Large intestine (tissue), 12 donors: ENCODE measurements around the gene WDR20. TPM values are rescaled to one million over a fixed set of nuclear protein-coding genes. Genes with fewer than 3 reads are reported as not detected.

ENCODE experiments used
- DNase-seq, 2 donors: peaks; one replicate each; pipeline versions ENCODE4 v3.0.0 to v3.0.0-alpha.2; 2013
- H3K27ac ChIP-seq: one replicate; pipeline ENCODE4 v1.5.1; 2013; ENCODE audit warnings: low read length
- H3K27me3 ChIP-seq: 2 replicates; pipeline ENCODE4 v1.6.1; 2013; ENCODE audit warnings: low read length; ENCODE audit not compliant: control insufficient read depth, insufficient read depth
- H3K36me3 ChIP-seq: 2 replicates; pipeline ENCODE4 v1.6.1; 2013; ENCODE audit warnings: low read length; ENCODE audit not compliant: control insufficient read depth, insufficient read depth
- H3K4me1 ChIP-seq: one replicate; pipeline ENCODE4 v1.6.1; 2013; ENCODE audit warnings: low read length; ENCODE audit not compliant: control insufficient read depth, insufficient read depth
- H3K4me3 ChIP-seq: one replicate; pipeline ENCODE4 v1.5.1; 2013; ENCODE audit warnings: low read length
- H3K9me3 ChIP-seq: one replicate; pipeline ENCODE4 v1.6.1; 2013; ENCODE audit warnings: mild to moderate bottlenecking, low read depth, low read length, moderate library complexity; ENCODE audit not compliant: control insufficient read depth
- WGBS: methylation state at CpG from one replicate; pipeline ENCODE4 v1.1.5; 2013; ENCODE audit warnings: low lambda C conversion rate; ENCODE audit not compliant: insufficient coverage; 5-methylcytosine and 5-hydroxymethylcytosine counted together
- long read RNA-seq, 11 donors: transcript quantifications; one replicate each; lab custom pipeline, GENCODE V29; 2026
- polyA plus RNA-seq: library from polyadenylated mRNA; unstranded; fragments of 120-200 nt; gene quantifications from one replicate; pipeline ENCODE4 v1.2.1, GENCODE V29; 2013

Gene WDR20, protein sequence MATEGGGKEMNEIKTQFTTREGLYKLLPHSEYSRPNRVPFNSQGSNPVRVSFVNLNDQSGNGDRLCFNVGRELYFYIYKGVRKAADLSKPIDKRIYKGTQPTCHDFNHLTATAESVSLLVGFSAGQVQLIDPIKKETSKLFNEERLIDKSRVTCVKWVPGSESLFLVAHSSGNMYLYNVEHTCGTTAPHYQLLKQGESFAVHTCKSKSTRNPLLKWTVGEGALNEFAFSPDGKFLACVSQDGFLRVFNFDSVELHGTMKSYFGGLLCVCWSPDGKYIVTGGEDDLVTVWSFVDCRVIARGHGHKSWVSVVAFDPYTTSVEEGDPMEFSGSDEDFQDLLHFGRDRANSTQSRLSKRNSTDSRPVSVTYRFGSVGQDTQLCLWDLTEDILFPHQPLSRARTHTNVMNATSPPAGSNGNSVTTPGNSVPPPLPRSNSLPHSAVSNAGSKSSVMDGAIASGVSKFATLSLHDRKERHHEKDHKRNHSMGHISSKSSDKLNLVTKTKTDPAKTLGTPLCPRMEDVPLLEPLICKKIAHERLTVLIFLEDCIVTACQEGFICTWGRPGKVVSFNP
- polyA plus RNA-seq, result 27.1 TPM
- long read RNA-seq, donor 1, partial matches to known transcripts, result 0 of 3 reads
- long read RNA-seq, donor 1, other reads (novel, unspliced or antisense), result 0 of 3 reads
- long read RNA-seq, donor 2, partial matches to known transcripts, result 0 of 1 reads
- long read RNA-seq, donor 2, other reads (novel, unspliced or antisense), result 0 of 1 reads
- long read RNA-seq, donor 3, result 0 reads
- long read RNA-seq, donor 4, partial matches to known transcripts, result 0 of 1 reads
- long read RNA-seq, donor 4, other reads (novel, unspliced or antisense), result 0 of 1 reads
- long read RNA-seq, donor 5, result 0 reads
- long read RNA-seq, donor 6, partial matches to known transcripts, result 0 of 9 reads
- long read RNA-seq, donor 6, other reads (novel, unspliced or antisense), result 0 of 9 reads
- long read RNA-seq, donor 7, transcript WDR20-204 (3 exons, 2,391 nt), result major isoform, 5 of 6 reads
- long read RNA-seq, donor 7, partial matches to known transcripts, result 0 of 6 reads
- long read RNA-seq, donor 7, other reads (novel, unspliced or antisense), result 0 of 6 reads
- long read RNA-seq, donor 8, transcript WDR20-204 (3 exons, 2,391 nt), result major isoform, 5 of 7 reads
- long read RNA-seq, donor 8, partial matches to known transcripts, result 0 of 7 reads
- long read RNA-seq, donor 8, other reads (novel, unspliced or antisense), result 0 of 7 reads
- long read RNA-seq, donor 9, transcript WDR20-204 (3 exons, 2,391 nt), result major isoform, 6 of 7 reads
- long read RNA-seq, donor 9, partial matches to known transcripts, result 0 of 7 reads
- long read RNA-seq, donor 9, other reads (novel, unspliced or antisense), result 0 of 7 reads
- long read RNA-seq, donor 10, partial matches to known transcripts, result 0 of 7 reads
- long read RNA-seq, donor 10, other reads (novel, unspliced or antisense), result 0 of 7 reads
- long read RNA-seq, donor 11, transcript WDR20-204 (3 exons, 2,391 nt), result major isoform, 7 of 10 reads
- long read RNA-seq, donor 11, partial matches to known transcripts, result 0 of 10 reads
- long read RNA-seq, donor 11, other reads (novel, unspliced or antisense), result 0 of 10 reads

GRCh38 chr14:102139286-102140026 is at the start of gene WDR20:
Gene WDR20, plus strand, starts transcription at chr14:102139897. Its CDS starts 27 bp downstream, at chr14:102139924.
- no CpG with 5 or more reads among the region's 64 CpGs for WGBS
- H3K36me3 ChIP-seq, result no peaks in the 10 kb centered on the region
- H3K4me1 ChIP-seq, result no peaks in the 10 kb centered on the region
- peak within 1 kb of the TSS; percentile 78 for H3K27ac ChIP-seq
- peak within 1 kb of the TSS; percentile 82 for H3K4me3 ChIP-seq
- no peaks in the 10 kb centered on the region for H3K27me3 ChIP-seq
- DNase-seq, result peak; percentile 98
- H3K9me3 ChIP-seq, result no peaks in the 10 kb centered on the region

DNA sequence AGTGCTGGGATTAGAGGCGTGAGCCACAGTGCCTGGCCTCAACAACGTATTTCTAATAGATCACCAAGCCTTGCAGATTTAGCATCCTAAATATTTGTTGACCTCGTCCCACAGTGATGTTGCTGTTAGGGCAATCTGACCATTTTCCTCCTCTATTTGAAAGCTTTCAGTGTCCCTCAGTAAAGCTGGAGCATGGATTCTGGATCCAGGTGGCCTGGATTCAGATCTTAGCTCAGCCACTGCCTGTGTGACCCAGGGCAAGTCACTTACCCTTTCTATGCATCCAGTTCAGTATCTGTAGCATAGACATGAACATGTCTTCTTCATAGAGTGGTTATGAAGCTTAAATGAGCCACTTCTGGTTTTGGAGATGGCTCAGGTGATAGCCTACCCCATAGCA is 49.0 kb upstream of the WDR20 start:
- no CpG with 5 or more reads among the region's 3 CpGs for WGBS
- no peak for DNase-seq

DNA sequence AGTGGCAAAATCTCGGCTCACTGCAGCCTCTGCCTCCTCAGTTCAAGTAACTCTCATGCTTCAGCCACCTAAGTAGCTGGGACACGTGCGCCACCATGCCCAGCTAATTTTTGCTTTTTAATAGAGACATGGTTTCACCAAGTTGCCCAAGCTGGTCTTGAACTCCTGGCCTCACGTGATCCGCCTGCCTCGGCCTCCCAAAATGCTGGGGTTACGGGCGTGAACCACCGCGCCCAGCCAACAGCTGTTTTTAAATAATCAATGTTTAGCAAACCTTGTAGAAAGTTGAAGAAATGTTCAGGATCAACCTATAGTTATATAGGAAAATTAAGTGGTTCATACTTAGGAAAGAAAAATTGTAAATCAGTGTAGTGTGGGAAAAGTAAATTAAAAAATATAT is 46.9 kb upstream of the WDR20 start:
- Histone ChIP-seq H3K9me3 (peaks cover 2% of the 10 kb centered on the region), H3K27ac (no peak overlapping the region), H3K36me3 (no peaks in the 10 kb centered on the region), H3K27me3 (no peaks in the 10 kb centered on the region), H3K4me3 (no peak overlapping the region), H3K4me1 (peaks cover 16% of the 10 kb centered on the region)
- DNase-seq, result no peak
- WGBS, result no CpG with 5 or more reads among the region's 10 CpGs

More for the DNA sequence above, 49.0 kb upstream of the WDR20 start:
- H3K27ac ChIP-seq, result no peak overlapping the region
- peaks cover under 1% of the 10 kb centered on the region for H3K36me3 ChIP-seq
- no peaks in the 10 kb centered on the region for H3K27me3 ChIP-seq
- H3K4me3 ChIP-seq, result no peak overlapping the region
- peaks cover 2% of the 10 kb centered on the region for H3K9me3 ChIP-seq
- peaks cover 11% of the 10 kb centered on the region for H3K4me1 ChIP-seq

- Histone ChIP-seq H3K27me3 (no peaks in the 10 kb centered on the region), H3K9me3 (no peaks in the 10 kb centered on the region), H3K4me1 (peaks cover 5% of the 10 kb centered on the region), H3K36me3 (no peaks in the 10 kb centered on the region), H3K4me3 (no peak overlapping the region), H3K27ac (no peak overlapping the region)
- DNase-seq, result no peak
- no CpG with 5 or more reads among the region's 7 CpGs for WGBS
Measured at GRCh38 chr14:102094101-102094500, 45.6 kb upstream of the WDR20 start.

DNA sequence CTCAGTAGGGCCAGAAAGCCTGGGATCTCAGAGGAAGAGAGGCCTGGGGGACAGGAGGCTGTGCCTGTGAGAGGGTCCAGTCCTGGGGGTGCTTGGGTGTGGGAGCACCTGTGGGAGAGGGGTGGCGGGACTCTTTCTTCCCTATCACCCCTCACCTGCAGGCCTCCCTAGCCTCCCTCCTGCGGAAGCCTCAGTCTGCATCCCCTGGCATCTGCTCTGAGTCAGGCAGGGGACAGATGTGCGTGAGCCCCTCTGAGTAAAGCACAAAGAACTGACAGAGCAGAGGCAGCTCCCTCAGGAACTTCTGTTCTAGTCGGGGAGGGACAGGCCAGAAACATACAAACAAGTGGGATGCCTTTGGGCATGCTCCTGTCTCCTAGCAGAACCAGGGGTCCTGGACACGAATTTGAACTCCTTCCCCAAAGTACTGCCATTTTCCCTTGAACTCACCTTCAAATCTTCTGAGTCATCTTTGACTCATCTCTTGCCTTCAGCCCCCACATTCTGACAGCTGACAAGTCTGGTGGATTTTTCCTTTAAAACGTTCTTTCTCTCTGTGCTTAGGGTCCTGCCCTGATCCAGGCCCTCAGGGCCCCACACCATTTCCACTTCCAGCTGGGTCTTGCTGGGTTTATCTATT is 44.3 kb upstream of the WDR20 start:
- Histone ChIP-seq H3K4me3 (no peak overlapping the region), H3K36me3 (no peaks in the 10 kb centered on the region), H3K27ac (no peak overlapping the region), H3K27me3 (no peaks in the 10 kb centered on the region), H3K4me1 (peaks cover 5% of the 10 kb centered on the region), H3K9me3 (no peaks in the 10 kb centered on the region)
- DNase-seq, result no peak
- WGBS, result 100% methylated on average over 1 of the region's 6 CpGs

GRCh38 chr14:102095871-102096568 is 43.7 kb upstream of the WDR20 start:
- WGBS, result no CpG with 5 or more reads among the region's 8 CpGs
- H3K27me3 ChIP-seq, result no peaks in the 10 kb centered on the region
- H3K9me3 ChIP-seq, result no peaks in the 10 kb centered on the region
- H3K4me1 ChIP-seq, result peaks cover 5% of the 10 kb centered on the region
- no peak overlapping the region for H3K27ac ChIP-seq
- DNase-seq, result no peak
- no peak overlapping the region for H3K4me3 ChIP-seq
- H3K36me3 ChIP-seq, result no peaks in the 10 kb centered on the region

DNA sequence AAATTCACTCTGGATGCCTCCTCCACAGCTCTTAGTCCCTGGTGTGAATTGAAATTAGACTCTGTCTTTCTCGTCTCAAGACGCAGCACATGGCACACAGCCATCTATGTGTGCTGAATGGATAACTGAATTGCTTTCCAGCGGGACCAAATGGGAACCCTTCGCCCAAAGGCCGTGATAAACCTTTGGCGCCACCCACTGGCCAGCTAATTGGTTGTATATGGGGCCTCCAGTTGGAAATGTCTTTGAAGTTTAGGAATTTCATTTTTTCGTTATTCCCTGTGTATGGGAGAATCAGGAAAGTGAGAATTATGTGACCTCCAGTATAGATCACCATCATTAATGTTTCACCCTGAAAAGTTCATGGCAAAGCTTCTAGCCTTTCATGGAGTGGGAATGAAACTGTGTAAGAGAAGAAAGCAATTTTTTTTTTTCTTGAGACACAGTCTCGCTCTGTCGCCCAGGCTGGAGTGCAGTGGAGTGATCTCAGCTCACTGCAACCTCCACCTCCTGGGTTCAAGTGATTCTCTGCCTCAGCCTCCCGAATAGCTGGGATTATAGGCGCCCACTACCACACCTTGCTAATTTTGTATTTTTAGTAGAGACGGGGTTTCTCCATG is 43.0 kb upstream of the WDR20 start:
- no peaks in the 10 kb centered on the region for H3K36me3 ChIP-seq
- H3K27ac ChIP-seq, result no peak overlapping the region
- peak; percentile 59 to 71 for DNase-seq
- peaks cover 5% of the 10 kb centered on the region for H3K4me1 ChIP-seq
- no peaks in the 10 kb centered on the region for H3K9me3 ChIP-seq
- H3K4me3 ChIP-seq, result no peak overlapping the region
- 0% methylated on average over 2 of the region's 12 CpGs for WGBS
- H3K27me3 ChIP-seq, result no peaks in the 10 kb centered on the region

DNA sequence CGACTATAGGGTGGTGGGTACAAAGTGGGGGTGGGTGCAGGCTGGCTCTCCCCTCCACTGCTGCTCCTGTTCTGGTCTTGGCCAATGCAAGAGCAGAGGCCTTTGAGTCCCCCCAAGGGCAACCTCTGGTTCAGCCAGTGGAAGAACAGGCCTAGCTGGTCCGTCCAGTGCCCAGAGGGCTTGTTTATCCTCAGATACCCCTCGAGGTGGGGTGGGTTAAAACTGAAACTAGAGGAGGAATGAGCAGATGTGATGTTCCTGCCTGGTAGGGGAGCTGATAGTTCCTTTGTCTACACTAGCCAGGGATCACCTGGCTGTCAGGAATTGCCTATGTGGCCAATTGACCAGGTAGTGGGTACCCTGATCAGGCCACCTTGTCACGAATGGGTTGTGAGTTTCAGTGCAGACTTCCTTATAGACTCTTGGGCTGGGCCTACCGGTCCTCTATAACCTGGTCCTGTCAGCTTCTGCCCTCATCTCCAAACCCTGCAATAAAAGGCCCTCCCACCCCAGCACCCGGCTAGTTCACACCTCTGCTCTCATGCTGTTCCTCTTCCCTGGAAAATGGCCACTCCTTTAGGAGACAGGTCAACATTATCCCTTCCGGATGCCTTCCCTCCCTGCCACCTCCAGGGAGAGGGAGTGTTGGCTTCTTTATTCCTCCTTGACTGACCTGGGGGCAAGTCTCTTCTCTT is 42.1 kb upstream of the WDR20 start:
- no peaks in the 10 kb centered on the region for H3K9me3 ChIP-seq
- H3K4me3 ChIP-seq, result no peak overlapping the region
- no peaks in the 10 kb centered on the region for H3K27me3 ChIP-seq
- peaks cover 5% of the 10 kb centered on the region for H3K4me1 ChIP-seq
- WGBS, result no CpG with 5 or more reads among the region's 7 CpGs
- H3K27ac ChIP-seq, result no peak overlapping the region
- DNase-seq, result peak in 1 of 2 donors; percentile 35
- no peaks in the 10 kb centered on the region for H3K36me3 ChIP-seq
